GM12878 (cell line): ENCODE measurements around the gene CYB5R3. TPM values are rescaled to one million over a fixed set of nuclear protein-coding genes. Genes with fewer than 3 reads are reported as not detected.

Source experiments
- BCL11A ChIP-seq: IDR thresholded peaks from 2 replicates; pipeline ENCODE4 v1.6.1; 2011; ENCODE audit warnings: low read depth, low read length
- CBX3 ChIP-seq: fragments of 200-600 bp; sonication (generic); IDR thresholded peaks from 2 replicates; pipeline ENCODE4 v1.6.1; 2016; ENCODE audit warnings: low read depth, borderline replicate concordance
- IRF3 ChIP-seq: fragments of 450-650 bp; IDR thresholded peaks from 2 replicates; pipeline ENCODE4 v1.6.1; 2014; ENCODE audit warnings: mild to moderate bottlenecking
- IRF5 ChIP-seq: fragments of 450-650 bp; IDR thresholded peaks from 2 replicates; pipeline ENCODE4 v1.6.1; 2017; ENCODE audit warnings: borderline replicate concordance
- NR2C1 ChIP-seq: fragments of 450-650 bp; IDR thresholded peaks from 2 replicates; pipeline ENCODE4 v1.6.1; 2017; ENCODE audit warnings: antibody characterized with exemption, mild to moderate bottlenecking, moderate library complexity
- RAD21 ChIP-seq: IDR thresholded peaks from 2 replicates; pipeline ENCODE4 v1.6.1; 2011; ENCODE audit warnings: mild to moderate bottlenecking, low read depth, low read length, moderate library complexity; ENCODE audit not compliant: insufficient read depth
- RFX5 ChIP-seq: IDR thresholded peaks from 2 replicates; pipeline ENCODE4 v1.6.1; 2011; ENCODE audit warnings: low read depth, low read length, improper control_type of control experiment
- SPI1 ChIP-seq: IDR thresholded peaks from 2 replicates; pipeline ENCODE4 v1.6.1; 2011; ENCODE audit warnings: low read depth, mild to moderate bottlenecking, low read length, moderate library complexity, borderline replicate concordance; ENCODE audit not compliant: insufficient read depth
- SUPT20H ChIP-seq: IDR thresholded peaks from 2 replicates; pipeline ENCODE4 v1.6.1; 2011; ENCODE audit warnings: low read depth, mild to moderate bottlenecking, low read length, moderate library complexity, borderline replicate concordance; ENCODE audit not compliant: control insufficient read depth
- SUZ12 ChIP-seq: fragments of 200-600 bp; sonication (generic); IDR thresholded peaks from one replicate; pipeline ENCODE4 v1.6.1; 2018; ENCODE audit warnings: antibody characterized with exemption, mild to moderate bottlenecking; ENCODE audit not compliant: unreplicated experiment
- USF2 ChIP-seq: IDR thresholded peaks from 2 replicates; pipeline ENCODE4 v1.6.1; 2011; ENCODE audit warnings: low read depth, low read length, improper control_type of control experiment, borderline replicate concordance
- YY1 ChIP-seq: IDR thresholded peaks from 2 replicates; pipeline ENCODE4 v1.6.1; 2011; ENCODE audit warnings: low read depth, mild to moderate bottlenecking, low read length
- ZNF207 ChIP-seq: fragments of 450-650 bp; IDR thresholded peaks from 2 replicates; pipeline ENCODE4 v1.6.1; 2014; ENCODE audit warnings: antibody characterized with exemption, mild to moderate bottlenecking, borderline replicate concordance
- ZNF592 ChIP-seq: fragments of 450-650 bp; IDR thresholded peaks from 2 replicates; pipeline ENCODE4 v1.6.1; 2017; ENCODE audit warnings: mild to moderate bottlenecking, moderate library complexity
- polyA plus RNA-seq, 11 experiments: library from polyadenylated mRNA; depleted of rRNA in 4 of 11; unstranded in 6 of 11; stranded (reverse) in 5 of 11; fragments of >200 nt; fragmentation: Nextera tagmentation in 4 of 11; fragmentation: Illumina TruSeq in 1 of 11; extraction: Ambion mirVana in 4 of 11; extraction: Trizol in 1 of 11; gene quantifications; 1 replicate in 1 of 11; 2 replicates in 10 of 11; pipeline versions ENCODE4 v1.2.1 to v1.2.3, GENCODE V29; 2011 to 2016; ENCODE audit warnings: inconsistent platforms in 2 of 11, missing spikeins in 2 of 11, low read depth in 1 of 11
- total RNA-seq, 4 experiments: library from RNA; depleted of rRNA in 3 of 4; stranded (reverse); fragments of >200 nt in 3 of 4; fragmentation: Illumina TruSeq in 1 of 4; extraction: Trizol in 1 of 4; gene quantifications; 2 replicates each; pipeline versions ENCODE4 v1.2.1 to v1.2.3, GENCODE V29; 2013 to 2021
- TF ChIP-seq, protein P1 (sequence below): fragments of 450-650 bp; IDR thresholded peaks from 2 replicates; pipeline ENCODE4 v1.6.1; 2017; ENCODE audit warnings: mild to moderate bottlenecking, moderate library complexity

The CYB5R3 gene
- total and polyA plus RNA-seq, 10 of the 15 experiments (the other 5 are each of a cell fraction or from before 2014, with no cell fraction given), result 2.0 to 119 (median 67.8) TPM

GRCh38 chr22:42615092-42615859 lies 33.9 kb downstream of the CYB5R3 start (continued):
- TF ChIP-seq IRF3 (0 out of 2 replicates have a peak, but pooled peaks have one; percentile 27), IRF5 (peak; percentile 45; the same call in 1 of the 2 replicates), ZNF207 (peak; percentile 89), USF2 (no peak), SUPT20H (no peak), NR2C1 (no peak; the same call in 1 of the 2 replicates), RAD21 (no peak), SUZ12 (no peak), BCL11A (peak; percentile 98), RFX5 (no peak), CBX3 (no peak), ZNF592 (peak; percentile 71; the same call in 1 of the 2 replicates), YY1 (peak; percentile 90), SPI1 (no peak)
- TF ChIP-seq, protein P1, sequence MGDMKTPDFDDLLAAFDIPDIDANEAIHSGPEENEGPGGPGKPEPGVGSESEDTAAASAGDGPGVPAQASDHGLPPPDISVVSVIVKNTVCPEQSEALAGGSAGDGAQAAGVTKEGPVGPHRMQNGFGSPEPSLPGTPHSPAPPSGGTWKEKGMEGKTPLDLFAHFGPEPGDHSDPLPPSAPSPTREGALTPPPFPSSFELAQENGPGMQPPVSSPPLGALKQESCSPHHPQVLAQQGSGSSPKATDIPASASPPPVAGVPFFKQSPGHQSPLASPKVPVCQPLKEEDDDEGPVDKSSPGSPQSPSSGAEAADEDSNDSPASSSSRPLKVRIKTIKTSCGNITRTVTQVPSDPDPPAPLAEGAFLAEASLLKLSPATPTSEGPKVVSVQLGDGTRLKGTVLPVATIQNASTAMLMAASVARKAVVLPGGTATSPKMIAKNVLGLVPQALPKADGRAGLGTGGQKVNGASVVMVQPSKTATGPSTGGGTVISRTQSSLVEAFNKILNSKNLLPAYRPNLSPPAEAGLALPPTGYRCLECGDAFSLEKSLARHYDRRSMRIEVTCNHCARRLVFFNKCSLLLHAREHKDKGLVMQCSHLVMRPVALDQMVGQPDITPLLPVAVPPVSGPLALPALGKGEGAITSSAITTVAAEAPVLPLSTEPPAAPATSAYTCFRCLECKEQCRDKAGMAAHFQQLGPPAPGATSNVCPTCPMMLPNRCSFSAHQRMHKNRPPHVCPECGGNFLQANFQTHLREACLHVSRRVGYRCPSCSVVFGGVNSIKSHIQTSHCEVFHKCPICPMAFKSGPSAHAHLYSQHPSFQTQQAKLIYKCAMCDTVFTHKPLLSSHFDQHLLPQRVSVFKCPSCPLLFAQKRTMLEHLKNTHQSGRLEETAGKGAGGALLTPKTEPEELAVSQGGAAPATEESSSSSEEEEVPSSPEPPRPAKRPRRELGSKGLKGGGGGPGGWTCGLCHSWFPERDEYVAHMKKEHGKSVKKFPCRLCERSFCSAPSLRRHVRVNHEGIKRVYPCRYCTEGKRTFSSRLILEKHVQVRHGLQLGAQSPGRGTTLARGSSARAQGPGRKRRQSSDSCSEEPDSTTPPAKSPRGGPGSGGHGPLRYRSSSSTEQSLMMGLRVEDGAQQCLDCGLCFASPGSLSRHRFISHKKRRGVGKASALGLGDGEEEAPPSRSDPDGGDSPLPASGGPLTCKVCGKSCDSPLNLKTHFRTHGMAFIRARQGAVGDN, result peak; percentile 100
